ENCODE data around the gene SMS.

DNA sequence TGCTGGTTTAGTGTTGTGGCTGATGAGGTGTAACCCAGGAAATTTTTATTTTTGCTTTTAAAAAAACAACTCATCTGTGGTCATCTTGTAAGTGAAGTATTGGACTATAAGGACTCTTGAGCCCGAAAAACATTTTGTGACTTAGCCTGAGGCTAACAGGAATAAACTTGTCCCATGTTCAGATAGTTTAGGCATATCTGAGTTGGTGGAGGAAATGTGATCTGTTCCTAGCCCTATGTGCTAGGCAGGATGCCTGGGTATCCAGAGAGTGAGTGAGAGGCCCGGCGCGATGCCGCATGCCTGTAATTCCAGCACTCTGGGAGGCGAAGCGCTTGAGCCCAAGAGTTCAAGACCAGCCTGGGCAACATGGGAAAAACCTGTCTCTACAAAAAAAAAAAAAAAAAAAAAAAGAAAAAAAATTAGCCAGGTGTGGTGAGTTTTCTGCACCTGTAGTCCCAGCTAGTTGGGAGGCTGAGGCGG, 3.7 kb downstream of the SMS start:
- TF ChIP-seq, protein P1, sequence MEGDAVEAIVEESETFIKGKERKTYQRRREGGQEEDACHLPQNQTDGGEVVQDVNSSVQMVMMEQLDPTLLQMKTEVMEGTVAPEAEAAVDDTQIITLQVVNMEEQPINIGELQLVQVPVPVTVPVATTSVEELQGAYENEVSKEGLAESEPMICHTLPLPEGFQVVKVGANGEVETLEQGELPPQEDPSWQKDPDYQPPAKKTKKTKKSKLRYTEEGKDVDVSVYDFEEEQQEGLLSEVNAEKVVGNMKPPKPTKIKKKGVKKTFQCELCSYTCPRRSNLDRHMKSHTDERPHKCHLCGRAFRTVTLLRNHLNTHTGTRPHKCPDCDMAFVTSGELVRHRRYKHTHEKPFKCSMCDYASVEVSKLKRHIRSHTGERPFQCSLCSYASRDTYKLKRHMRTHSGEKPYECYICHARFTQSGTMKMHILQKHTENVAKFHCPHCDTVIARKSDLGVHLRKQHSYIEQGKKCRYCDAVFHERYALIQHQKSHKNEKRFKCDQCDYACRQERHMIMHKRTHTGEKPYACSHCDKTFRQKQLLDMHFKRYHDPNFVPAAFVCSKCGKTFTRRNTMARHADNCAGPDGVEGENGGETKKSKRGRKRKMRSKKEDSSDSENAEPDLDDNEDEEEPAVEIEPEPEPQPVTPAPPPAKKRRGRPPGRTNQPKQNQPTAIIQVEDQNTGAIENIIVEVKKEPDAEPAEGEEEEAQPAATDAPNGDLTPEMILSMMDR (IDR thresholded peaks at IDR 0.05; ENCODE audit: low read depth, low read length): no peak
- TF ChIP-seq EZH2phosphoT487 (IDR thresholded peaks at IDR 0.05; ENCODE audit: low read depth): no peak

All from OCI-LY3 (cell line).